Thyroid gland (tissue), 4 donors: Measurements from ENCODE around the gene LIN28B.

Source experiments
- POLR2A ChIP-seq, 2 donors: fragments of 450-650 bp; IDR thresholded peaks; one replicate each; pipeline ENCODE4 v1.6.1; 2017; ENCODE audit warnings: antibody characterized with exemption in 2 of 2, mild to moderate bottlenecking in 2 of 2, moderate library complexity in 1 of 2
- TF ChIP-seq, protein P1 (sequence below), 6 experiments: fragments of 200-600 bp in 3 of 6; fragments of 450-650 bp in 3 of 6; sonication (generic) in 3 of 6; IDR thresholded peaks; one replicate each; pipeline ENCODE4 v1.5.1; 2016 to 2019; ENCODE audit warnings: antibody characterized with exemption in 6 of 6, mild to moderate bottlenecking in 2 of 6, inconsistent platforms in 1 of 6, moderate library complexity in 1 of 6

DNA sequence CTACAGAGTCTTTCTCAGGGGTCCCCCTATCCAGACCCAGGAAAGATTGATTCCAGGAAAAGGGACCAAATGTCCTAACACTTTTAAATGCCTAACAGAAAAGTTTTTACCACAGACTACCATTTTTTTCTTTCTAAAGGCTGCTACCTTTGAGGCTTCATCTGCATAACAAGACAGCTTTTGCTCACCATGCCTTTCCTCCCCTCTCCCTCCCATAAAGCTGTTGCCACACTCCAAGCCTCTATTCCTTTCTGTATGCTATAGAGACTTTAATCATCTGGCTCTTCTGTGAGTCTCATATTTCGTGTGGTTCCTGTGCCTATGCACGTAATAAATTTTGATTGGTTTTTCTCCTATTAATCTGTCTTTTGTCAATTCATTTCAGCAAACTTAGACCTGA is 26.0 kb upstream of the LIN28B start:
- TF ChIP-seq, protein P1, sequence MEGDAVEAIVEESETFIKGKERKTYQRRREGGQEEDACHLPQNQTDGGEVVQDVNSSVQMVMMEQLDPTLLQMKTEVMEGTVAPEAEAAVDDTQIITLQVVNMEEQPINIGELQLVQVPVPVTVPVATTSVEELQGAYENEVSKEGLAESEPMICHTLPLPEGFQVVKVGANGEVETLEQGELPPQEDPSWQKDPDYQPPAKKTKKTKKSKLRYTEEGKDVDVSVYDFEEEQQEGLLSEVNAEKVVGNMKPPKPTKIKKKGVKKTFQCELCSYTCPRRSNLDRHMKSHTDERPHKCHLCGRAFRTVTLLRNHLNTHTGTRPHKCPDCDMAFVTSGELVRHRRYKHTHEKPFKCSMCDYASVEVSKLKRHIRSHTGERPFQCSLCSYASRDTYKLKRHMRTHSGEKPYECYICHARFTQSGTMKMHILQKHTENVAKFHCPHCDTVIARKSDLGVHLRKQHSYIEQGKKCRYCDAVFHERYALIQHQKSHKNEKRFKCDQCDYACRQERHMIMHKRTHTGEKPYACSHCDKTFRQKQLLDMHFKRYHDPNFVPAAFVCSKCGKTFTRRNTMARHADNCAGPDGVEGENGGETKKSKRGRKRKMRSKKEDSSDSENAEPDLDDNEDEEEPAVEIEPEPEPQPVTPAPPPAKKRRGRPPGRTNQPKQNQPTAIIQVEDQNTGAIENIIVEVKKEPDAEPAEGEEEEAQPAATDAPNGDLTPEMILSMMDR (IDR thresholded peaks at IDR 0.05), result no peak
- TF ChIP-seq POLR2A (IDR thresholded peaks at IDR 0.05), result no peak
